Activated CD8-positive, alpha-beta memory T cell treated with anti-CD3 and anti-CD28 coated beads, Interleukin-2, amount 50 U/mL, for 1 hour (primary cell): ENCODE data around the gene TOGARAM2.

ENCODE experiments used
- DNase-seq: peaks from one replicate; pipeline ENCODE4 v3.0.0-alpha.2; 2020; ENCODE audit errors: extremely low read depth

TOGARAM2 gene

DNA sequence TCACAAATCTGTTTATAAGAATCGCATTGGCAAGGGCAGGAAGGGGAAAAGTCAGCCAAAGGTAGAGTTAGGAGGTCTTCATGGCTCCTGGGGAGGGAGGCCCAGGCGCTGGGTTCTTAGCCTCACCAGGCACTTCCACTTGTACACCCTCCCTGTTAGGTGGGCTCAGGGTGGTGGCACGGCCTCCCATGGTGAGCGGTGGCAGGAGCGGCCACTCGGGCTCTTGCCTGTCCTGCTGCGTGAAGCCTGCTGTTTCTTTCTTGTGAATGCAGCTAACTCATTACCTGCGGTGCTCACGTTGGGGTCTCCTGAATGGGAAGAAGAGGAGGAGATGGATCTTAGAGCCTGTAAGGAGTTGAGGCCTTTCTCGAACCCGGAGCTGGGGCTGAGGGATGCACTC is 40.8 kb downstream of the TOGARAM2 start:
- no peak for DNase-seq

DNA sequence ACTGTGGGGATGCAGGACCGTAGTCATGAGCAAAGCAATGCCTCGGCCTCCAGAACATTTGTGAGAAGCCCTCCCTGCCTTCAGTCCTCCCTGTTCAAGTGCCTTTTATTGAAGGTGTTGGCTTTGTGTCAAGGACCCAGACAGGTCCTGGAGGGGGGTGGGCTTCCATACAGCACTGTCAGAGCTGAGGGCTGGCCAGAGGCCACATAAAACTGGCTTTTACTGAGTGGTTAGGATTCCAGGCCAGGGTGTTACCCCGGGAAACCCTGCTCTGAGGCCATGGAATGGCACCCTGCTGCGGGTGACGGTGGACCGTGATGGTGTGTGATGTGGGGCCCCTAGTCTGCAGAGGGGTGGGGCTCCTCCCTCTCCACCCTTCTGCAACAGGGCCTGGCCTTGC is 41.6 kb downstream of the TOGARAM2 start:
- DNase-seq: no peak

DNA sequence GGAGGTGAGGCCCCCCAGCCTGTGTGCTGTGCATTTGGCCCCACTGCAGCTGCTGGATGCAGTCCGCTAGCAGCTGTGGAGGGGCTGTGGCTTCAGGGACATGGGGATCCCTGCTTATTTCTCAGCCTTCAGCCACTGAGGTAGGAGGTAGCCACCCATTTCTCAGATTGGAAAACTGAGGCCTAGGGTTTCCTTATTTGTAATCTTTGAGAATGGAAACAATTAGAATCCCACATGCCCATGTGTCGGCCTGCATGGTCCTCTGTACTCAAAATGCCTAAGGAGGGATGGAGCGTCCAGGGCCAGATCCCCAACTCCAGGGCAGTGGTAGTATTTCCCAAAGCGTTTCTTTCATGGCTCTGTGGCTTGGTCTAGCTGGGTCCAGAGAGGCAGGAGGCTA is 42.1 kb downstream of the TOGARAM2 start:
- no peak for DNase-seq

DNA sequence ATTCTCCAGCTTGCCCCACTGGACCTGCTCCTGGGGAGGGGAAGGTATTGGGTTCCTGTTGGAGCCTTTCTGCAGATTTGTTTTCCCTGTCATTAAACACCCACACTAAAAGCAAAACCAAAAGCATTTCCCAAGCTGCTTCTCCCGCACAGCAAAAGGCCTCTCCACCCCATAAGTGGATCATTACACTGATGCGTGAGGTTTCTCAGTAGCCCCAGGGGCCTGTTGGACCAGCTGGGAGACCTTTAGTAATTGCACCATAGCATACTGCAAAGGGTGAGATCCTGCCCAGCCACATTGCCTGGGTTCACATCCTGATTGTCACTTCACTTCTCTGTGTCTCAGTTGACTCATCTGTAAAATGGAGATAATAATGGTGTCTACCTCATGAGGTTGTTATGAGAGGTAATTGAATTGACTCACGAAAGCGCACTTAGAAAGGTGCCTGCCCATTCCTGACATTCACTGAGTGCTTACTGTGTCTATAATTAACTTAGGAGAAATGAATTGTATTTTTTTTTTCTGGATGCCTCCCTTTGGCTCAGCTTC is 43.9 kb downstream of the TOGARAM2 start:
- DNase-seq: no peak

DNA sequence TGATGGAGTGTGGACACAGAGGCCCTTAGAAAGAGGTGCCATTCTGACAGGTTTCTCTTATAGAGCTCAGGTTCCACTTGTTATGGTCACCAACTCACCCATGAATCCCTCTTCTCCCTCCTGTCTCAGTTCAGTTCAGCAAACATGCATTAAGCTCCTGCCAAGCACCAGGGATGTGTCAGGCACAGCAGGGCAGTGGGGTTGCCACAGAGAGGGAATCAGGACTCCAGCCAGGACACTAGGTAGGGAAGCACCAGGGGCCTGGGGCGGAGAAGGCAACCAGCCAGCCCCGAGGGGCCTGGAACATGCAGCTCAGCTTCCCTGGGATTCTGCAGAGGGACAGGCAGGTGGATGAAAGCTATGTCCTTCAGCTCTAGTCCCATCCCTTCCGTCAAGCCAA is 44.6 kb downstream of the TOGARAM2 start:
- DNase-seq: no peak

DNA sequence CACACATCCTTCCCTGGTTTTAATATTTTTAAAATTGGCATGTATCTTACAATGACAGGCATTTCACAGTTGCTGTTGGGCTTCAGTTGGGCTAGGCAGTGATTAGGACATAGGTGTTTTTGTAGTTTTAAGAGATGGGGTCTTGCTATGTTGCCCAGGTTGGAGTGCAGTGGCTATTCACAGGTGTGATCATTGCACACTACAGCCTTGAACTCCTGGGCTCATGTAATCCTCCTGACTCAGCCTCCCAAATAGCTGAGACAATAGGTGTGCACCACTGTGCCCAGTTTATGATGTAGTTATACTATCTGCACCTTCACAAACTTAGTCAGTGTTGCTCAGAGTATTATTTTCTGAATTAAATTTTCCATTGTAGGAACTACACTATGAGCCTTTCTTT is 49.9 kb downstream of the TOGARAM2 start:
- no peak for DNase-seq

DNA sequence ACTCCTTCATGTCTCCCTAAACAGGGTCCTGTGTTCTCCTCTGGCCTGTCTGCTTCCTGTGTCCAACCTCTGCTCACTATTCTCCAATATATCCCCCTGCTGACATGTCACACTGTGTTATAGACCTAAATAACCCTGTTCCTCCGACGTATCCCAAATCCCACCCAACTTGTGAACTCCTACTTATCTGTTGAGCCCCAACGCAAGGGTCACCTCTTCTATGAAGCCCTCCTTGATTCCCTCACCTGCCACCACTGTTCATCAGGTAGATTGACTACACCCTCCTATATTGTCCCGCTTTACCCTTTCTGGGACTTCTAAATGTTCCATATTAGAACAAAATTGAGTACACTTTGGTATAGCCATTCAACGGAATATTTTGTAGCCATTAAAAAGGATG is 51.1 kb downstream of the TOGARAM2 start:
- DNase-seq: no peak

DNA sequence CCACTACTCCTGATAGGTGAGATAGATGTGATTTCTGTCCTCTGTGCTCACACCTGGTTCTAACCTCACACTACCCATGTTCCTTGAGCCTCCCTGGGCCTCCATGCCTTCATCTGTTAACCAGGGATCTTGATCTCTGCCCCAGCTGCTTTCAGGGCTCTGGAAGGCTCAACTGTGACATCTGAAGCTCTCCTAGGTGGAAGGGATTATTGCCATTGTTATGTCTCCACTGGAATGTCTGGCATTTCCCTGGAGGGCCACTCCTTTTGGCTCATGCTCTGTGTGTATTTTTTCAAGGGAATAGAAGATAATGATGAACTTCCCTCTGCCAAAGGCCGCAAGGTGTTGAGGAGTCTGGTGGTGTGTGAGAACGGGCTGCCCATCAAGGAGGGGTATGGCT is 52.1 kb downstream of the TOGARAM2 start:
- no peak for DNase-seq

DNA sequence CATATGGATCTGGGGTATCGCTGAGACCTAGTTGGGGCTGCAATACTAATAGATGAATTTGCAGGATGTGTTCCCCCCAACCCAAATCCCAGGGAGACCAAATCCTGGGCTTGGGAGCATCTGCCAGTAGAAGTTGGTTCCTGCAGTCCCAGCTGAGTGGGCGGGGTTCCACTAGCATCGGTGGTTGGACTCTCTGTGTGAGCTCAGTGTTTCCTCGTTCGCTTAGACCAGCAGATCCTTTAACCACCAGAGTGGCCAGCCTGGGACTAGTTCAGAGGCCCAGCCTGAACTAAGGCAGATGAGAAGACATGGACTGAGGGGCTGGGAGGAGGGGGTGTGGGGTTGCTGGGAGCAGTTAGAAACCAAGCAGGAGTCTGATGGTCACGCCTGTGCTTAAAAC is 52.6 kb downstream of the TOGARAM2 start:
- no peak for DNase-seq

DNA sequence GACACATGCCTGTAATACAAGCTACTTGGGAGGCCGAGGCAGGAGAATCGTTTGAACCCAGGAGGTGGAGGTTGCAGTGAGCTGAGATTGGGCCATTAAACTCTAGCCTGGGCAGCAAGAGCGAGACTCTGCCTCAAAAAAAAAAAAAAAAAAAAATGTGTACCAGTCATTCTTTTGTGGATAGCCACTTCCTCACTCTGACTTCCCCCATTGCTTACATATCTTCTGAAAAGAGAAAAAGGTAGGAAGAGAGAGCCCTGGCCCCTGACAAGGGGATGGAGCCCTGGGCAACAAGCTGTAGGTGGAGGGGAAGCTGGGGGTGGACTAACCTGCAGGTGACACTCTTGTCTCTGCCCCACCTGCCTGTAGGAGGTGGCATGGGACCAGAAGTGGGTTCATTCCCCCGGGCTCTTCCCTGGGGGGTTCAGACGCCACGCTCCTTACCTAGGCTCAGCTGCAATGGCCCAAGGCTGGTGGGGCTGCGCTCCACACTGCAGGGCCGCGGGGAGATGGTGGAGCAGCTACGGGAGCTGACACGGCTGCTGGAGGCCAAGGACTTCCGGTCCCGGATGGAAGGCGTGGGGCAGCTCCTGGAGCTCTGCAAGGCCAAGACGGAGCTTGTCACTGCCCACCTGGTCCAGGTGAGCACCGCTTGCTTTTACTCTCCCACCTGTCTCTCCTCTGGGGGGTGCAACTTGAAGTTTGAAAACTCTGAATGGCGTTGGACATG is 54.1 kb downstream of the TOGARAM2 start:
- DNase-seq: no peak

DNA sequence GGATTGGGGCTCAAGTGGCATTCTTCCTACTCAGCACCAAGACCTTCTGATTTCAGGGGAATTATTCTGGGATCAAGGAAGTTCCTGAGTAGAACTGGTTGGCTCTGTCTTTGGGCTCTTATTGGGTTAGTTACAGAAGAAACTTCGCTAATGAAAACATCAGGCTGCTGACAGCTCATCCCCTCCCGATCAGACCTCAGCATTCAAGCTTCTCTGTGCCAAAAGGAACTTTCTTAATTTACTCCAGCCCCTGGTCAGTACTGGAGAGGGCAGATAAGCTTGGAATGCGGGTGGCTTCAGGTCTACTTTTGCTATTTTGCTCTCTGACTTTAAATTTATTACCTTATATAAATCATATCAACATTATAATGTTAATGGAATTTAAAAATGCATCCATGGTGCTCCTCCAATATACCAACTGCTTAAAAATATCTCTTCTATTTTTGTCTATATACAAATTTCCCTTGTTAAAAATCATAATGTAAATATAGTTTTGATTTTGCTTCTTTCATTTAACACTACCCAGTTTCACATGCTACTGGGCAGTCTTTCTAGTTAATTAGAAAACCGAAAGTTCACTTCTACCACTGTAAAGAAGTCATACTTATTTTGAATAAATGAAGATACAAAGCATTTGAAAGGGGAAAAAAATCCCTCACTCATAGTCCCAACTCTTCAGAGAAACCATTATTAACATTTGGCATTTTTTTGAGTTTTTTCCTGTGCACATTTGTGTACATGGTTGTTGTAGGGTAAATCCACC is 58.8 kb downstream of the TOGARAM2 start:
- no peak for DNase-seq

DNA sequence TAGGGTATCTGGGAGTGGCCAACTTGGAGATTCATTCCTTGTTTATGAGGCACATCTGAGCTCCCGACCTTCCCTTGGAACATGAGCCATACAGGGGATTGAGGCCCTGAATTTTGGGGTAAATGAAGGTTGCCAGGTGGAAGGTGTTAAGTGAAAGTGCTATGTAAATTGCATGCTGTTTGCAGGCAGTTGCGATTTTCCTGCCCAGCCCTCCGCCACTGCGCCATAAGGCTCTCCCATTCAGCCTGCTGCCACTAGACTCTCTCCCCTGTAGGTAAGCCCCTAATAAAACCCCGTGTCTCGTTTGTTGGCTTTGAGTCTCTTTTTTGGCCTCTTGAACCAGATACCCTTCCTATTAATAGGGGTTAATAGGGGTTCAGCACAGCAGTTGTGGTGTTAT is 59.5 kb downstream of the TOGARAM2 start:
- DNase-seq: no peak

DNA sequence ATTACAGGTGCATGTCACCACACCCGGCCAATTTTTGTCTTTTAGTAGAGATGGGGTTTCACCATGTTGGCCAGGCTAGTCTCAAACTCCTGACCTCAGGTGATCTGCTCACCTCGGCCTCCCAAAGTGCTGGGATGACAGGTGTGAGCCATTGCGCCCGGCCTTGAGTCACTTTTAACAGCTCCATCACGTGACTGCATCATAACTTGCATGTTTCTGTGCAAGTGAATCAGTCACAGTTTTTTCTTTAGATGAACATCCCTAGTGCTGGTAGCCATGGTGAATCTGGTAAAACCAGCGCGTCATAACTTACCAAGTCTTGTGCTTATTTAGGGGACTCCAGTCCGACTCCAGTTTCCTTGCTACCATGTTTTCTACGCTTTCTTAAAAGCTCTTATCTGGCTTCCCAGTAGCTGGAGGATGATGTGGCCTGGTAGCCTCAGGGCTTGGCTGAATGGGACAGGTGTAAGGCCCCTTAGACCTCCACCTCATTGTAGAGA is 60.1 kb downstream of the TOGARAM2 start:
- DNase-seq: no peak

DNA sequence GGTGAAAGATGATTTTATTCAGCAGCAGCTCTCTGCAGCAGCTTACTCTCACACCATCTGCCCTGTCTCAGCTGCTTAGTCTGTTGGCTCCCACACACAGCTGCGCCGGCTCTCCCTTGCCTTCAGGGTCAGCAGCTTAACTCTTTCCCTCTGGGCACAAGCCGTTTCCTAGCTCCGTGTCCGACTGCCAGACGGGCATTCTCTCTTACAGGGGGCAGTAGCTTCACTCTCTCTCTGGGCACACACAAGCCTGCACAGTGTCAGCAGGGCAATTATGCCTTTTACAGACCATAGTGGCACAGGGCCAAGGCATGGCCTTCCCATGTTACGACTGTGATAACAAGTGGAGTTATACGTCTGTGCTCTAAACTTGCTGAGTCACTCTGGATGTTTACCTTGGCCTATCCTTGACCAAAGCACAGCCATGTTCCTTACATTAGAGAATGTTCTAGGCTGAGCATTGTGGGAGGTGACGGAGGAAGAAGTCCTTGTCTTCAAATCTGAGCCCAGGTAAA is 61.5 kb downstream of the TOGARAM2 start:
- DNase-seq: no peak

DNA sequence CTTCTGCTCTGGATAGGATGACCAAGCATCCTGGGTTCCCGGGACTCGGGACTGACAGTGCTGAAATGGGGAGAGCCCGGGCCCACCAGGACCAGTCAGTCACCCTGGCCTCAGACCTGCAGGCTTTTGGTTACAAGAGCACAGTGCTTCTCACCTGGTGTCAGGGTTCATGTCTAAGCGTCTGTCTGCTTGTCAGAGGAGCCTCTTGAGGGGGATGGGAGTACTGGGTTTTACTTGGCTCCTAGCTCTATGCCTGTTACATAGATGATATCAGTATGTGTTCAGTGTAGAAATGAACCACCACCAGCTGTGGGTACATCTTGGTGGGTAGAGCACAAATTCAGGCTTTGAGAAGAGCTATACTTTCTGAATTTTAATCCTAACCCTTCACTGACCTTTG is 63.4 kb downstream of the TOGARAM2 start:
- no peak for DNase-seq

DNA sequence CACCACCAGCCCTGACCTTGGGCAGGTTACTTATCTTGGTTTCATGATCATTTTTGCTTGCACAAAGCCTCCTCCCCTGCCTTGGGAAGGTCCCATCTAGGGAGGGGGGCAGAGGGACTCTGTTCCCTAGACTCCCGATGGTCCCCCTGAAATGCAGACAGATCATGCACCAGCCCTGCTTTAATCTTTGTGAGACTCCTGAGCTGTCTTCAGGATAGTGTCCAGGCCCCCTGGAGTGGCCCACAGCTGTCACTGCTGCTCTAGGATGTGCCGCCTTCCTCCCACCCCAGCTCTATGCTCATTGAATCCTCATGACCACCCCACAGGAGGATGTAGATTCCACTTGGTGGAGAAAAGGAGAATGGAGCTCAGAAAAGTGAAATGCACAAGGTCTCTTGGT is 65.2 kb downstream of the TOGARAM2 start:
- no peak for DNase-seq

DNA sequence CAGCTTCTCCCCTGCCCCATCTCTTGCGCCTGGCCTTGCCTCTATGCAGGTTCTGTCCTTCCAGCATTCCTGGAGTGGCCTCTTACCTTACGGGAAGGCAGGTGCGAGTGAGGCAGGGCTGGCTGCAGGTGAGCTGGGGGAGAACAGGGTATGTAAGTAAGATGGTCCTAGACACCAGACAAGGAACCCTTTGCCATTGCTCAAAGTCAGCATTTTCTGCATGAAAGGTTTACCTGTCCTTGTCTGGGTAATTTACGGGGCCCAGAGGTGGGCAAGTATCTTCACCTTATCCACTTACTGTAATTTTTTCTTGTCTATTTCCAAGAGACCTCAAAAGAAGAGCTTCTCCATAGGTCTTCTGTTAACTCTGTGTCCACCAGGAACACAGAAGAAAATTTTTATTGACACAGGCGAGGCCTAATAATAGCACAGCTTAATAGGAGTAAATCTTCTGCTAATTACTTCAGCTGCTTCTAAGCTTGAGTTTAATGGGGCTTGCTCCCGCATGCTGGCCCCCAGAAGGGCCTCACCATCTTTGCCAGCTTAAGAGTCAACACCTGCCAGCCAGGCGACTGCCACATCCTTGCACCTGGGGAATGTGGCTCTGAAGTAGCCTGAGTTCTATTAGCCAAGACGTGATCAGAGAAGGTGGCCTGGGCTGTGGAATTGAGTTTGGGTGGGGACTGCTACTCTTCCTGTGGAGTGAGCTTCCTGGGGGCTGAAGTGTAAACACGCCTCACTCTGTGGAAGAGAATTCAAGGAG is 66.2 kb downstream of the TOGARAM2 start:
- DNase-seq: no peak

DNA sequence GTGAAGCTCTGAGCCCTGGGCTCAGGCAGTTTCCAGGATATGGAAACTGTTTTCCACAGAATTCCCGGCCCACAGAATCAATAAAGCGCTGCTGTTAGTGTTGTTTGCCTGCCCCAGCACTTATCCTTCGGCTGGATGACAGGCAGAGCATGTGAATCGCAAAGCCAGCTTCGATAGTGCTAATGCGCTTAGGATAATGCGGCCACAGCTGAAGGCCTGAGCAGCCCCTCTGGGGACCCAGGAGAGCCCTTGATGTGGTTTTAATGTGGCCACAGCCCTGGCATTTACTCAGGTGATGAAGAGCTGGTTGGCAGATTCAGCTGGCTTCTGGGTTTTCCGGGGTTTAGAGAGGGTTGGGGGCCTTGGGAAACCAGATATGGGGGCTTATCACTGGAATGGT is 69.5 kb downstream of the TOGARAM2 start:
- no peak for DNase-seq

DNA sequence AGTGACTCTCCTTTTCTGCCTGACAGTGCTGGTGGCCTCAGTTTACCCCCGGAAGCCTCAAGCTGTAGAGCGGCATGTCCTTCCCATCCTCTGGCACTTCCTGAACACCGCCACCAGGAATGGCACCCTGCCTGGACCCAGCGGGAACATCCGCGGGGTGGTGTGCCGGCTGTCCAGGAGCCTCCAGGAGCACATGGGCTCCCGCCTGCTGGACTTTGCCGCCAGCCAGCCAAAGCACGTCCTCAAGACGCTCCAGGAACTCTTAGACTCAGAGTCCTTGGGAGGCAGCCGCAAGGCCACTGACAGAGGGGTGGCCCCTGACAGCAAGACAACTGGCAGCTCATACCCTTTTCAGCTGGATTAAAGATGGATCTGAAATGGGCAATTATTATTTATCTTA is 70.6 kb downstream of the TOGARAM2 start:
- no peak for DNase-seq

DNA sequence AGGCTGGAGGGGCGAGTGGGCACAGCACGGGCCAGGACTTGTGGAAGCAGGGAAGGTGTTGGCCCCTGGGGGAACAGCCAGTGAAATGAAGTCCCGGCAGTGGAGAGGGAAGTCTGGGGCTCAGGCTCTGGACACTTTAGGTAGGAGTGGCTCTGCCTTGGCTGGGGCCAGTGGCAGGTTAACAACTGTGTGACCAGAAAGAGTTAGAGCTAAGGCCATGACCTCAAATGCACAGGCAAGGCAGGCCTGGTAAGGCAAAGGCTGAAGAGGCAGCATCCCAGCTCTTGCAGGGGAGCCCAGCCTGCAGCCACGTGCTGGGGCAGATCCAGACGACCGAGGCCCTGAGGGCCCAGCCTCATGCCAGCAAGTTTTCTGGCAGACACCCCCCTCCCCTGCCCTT is 71.7 kb downstream of the TOGARAM2 start:
- no peak for DNase-seq

DNA sequence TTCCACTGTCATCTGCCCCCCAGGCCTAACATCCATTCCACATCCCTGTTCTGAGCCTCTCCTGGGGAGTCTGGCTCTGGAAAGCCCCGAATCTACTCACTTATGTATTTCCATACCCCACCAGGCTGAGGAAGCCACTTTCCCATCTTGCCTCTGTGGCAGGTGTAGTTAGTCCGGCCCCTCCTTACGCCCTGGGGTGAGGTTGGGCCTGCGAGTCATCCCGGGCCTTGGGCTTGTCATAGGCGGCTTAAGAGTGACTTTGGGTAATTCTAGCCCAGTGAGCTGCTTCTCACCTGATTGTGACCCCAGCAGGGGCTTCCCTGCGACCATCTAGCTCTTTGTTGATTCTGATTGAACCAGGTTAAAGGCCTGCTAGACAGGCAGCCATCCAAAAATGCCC is 72.1 kb downstream of the TOGARAM2 start:
- DNase-seq: no peak
